Measurements from ENCODE around the gene ROCK1. TPM values are rescaled to one million over a fixed set of nuclear protein-coding genes. Genes with fewer than 3 reads are reported as not detected.

ROCK1 gene
- total RNA-seq, 1 donor from 2014 or later: 67.0 TPM

DNA sequence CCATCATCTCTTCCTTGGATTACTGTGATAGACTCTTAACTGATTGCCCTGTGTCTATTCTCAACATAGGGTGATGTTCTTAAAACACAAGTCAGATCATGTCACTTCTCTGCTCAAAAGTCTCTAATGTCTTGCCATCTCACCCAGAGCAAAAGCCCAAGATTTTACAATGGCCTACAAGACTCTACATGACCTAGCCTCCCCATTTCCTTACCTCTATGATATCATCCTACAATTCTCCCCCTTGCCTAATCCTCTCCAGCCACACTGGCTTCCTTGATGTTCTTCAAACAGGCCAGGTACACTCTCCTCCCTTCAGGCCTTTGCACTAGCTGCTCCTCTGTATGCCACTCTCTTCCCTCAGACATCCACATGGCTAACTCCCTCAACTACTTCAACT, 55.1 kb downstream of the ROCK1 start:
- H3K27me3 ChIP-seq: no peaks in the 10 kb centered on the region
- no peak for DNase-seq

DNA sequence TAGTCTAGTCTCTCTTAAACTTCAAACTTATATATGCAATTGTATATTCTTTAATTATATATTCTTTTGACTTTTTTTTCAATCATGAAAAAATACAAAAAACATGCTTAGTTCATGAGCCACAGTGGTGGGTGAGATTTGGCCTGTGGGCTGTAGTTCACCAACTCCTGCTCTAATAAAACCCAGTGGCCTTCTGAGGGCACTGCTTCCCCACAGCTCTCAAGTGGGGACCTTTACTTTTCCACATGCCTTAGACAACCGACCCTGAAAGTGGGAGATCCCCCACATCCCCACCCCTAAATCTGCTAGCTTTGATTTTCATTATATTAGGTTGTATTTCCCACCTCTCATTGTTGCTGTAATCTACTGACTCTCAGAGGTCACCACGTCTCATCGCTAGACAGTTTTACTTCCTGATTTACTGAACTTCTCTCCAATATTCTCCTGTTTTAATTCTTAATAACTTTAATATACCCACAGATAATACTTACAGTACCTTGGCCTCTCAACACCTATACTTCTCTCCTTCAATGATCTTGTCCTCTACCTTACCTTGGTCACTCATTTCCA, 57.3 kb downstream of the ROCK1 start:
- Histone ChIP-seq H3K4me3 (no peak overlapping the region), H3K27ac (no peak overlapping the region), H3K4me1 (peaks cover 38% of the 10 kb centered on the region), H3K9me3 (no peaks in the 10 kb centered on the region), H3K36me3 (no peaks in the 10 kb centered on the region), H3K27me3 (no peaks in the 10 kb centered on the region)
- ATAC-seq (peak; percentile 25), DNase-seq (no peak)
- TF ChIP-seq, protein P1, sequence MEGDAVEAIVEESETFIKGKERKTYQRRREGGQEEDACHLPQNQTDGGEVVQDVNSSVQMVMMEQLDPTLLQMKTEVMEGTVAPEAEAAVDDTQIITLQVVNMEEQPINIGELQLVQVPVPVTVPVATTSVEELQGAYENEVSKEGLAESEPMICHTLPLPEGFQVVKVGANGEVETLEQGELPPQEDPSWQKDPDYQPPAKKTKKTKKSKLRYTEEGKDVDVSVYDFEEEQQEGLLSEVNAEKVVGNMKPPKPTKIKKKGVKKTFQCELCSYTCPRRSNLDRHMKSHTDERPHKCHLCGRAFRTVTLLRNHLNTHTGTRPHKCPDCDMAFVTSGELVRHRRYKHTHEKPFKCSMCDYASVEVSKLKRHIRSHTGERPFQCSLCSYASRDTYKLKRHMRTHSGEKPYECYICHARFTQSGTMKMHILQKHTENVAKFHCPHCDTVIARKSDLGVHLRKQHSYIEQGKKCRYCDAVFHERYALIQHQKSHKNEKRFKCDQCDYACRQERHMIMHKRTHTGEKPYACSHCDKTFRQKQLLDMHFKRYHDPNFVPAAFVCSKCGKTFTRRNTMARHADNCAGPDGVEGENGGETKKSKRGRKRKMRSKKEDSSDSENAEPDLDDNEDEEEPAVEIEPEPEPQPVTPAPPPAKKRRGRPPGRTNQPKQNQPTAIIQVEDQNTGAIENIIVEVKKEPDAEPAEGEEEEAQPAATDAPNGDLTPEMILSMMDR (IDR thresholded peaks at IDR 0.05): no peak
- intact Hi-C loops (cut with DNase I): no loop called here

More for the DNA sequence above, 55.1 kb downstream of the ROCK1 start:
- no peak overlapping the region for H3K27ac ChIP-seq
- no peak for ATAC-seq
- H3K4me1 ChIP-seq: peaks cover 21% of the 10 kb centered on the region
- no peaks in the 10 kb centered on the region for H3K36me3 ChIP-seq
- H3K9me3 ChIP-seq: no peaks in the 10 kb centered on the region
- no peak overlapping the region for H3K4me3 ChIP-seq
- TF ChIP-seq, protein P1 (IDR thresholded peaks at IDR 0.05): no peak
- intact Hi-C loops (cut with DNase I): no loop called here

DNA sequence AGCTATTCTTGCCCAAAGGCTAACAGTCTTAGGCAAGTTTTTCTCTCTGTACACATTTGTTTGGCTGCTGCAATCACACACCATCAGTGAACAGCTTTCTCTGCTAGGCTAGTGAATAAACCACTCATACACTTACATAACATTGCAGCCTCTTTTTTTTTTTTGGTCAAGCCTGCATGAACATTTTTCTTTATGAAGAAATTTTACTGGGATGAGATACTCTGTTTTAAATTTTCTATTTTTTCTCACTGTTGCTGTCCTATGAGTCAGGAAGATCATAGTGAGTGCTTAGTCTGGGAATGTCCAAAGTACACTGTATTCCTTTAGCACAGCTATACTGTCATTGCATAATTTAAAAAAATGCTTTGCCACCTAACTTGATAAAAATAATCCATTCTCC, 58.5 kb downstream of the ROCK1 start:
- H3K4me1 ChIP-seq: peaks cover 44% of the 10 kb centered on the region
- no peaks in the 10 kb centered on the region for H3K9me3 ChIP-seq
- intact Hi-C loops (cut with DNase I): no loop called here
- no peak overlapping the region for H3K27ac ChIP-seq
- H3K36me3 ChIP-seq: no peaks in the 10 kb centered on the region
- no peak overlapping the region for H3K4me3 ChIP-seq
- DNase-seq: no peak
- ATAC-seq: peak; percentile 54
- TF ChIP-seq, protein P1 (IDR thresholded peaks at IDR 0.05): no peak
- H3K27me3 ChIP-seq: no peaks in the 10 kb centered on the region

DNA sequence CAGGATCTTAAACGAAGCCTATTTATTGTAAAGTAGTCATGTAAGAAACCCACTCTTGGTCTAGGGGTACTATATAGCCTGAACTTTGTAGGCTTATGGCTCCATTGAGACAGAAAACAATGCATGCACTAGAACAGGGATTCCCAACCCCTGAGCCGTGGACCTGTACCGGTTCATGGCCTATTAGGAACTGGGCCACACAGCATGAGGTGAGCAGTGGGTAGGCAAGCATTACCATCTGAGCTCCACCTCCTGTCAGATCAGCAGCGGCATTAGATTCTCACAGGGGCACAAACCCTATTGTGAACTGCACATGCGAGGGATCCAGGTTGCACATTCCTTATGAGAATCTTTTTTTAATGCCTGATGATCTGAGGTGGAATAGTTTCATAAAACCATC, 59.2 kb downstream of the ROCK1 start:
- Histone ChIP-seq H3K27me3 (no peaks in the 10 kb centered on the region), H3K4me3 (no peak overlapping the region), H3K36me3 (no peaks in the 10 kb centered on the region), H3K4me1 (peaks cover 44% of the 10 kb centered on the region), H3K9me3 (no peaks in the 10 kb centered on the region), H3K27ac (no peak overlapping the region)
- intact Hi-C loops (cut with DNase I): no loop called here
- TF ChIP-seq, protein P1 (IDR thresholded peaks at IDR 0.05): no peak
- no peak for DNase-seq
- ATAC-seq: no peak

DNA sequence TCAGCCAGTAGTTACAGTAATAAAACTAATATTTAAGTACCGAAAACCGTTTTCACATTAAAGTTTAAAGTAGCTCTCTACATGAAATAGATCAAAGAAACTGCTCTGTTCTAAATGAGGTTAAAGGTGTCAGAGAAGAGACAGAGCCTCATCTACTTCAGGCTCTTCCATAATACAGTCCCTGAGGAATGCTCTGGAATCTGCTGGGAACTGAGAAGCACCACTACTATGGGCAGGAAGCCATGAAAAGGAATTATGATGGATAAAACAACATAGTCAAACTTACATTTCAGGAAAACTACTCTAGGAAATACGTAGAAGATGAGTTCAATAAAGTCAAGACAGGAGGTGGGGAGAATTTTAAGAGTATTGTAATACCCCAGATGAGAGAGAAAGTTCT, 60.0 kb downstream of the ROCK1 start:
- H3K27me3 ChIP-seq: no peaks in the 10 kb centered on the region
- no peaks in the 10 kb centered on the region for H3K36me3 ChIP-seq
- no peak overlapping the region for H3K27ac ChIP-seq
- TF ChIP-seq, protein P1 (IDR thresholded peaks at IDR 0.05): no peak
- H3K4me1 ChIP-seq: peaks cover 44% of the 10 kb centered on the region
- no peaks in the 10 kb centered on the region for H3K9me3 ChIP-seq
- intact Hi-C loops (cut with DNase I): no loop called here
- DNase-seq: no peak
- ATAC-seq: no peak
- no peak overlapping the region for H3K4me3 ChIP-seq

DNA sequence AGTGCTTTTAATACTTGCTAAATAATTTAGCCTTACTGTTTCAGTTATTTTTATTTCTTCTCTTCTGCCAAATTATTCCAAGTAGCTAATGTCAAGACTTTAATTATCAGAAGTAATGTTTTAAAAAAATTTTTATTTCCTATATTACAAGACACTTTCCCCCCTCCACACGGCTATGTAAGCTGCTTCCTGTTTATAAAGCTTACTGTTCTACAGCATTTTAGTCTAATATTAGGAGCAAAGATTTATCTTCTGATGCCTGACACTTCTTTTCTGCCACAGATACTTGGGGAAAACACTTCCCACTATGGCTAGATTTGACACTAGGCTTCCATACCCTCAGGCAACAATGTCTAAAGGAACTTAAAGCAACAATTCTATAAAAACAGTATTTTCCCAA, 62.3 kb downstream of the ROCK1 start:
- peaks cover 34% of the 10 kb centered on the region for H3K4me1 ChIP-seq
- intact Hi-C loops (cut with DNase I): no loop called here

More for the DNA sequence above, 62.3 kb downstream of the ROCK1 start:
- Histone ChIP-seq H3K27me3 (no peaks in the 10 kb centered on the region), H3K9me3 (no peaks in the 10 kb centered on the region), H3K27ac (peak overlapping the region; percentile 44), H3K36me3 (peaks cover 12% of the 10 kb centered on the region), H3K4me3 (no peak overlapping the region)
- no peak for ATAC-seq
- no peak for DNase-seq
- TF ChIP-seq, protein P1 (IDR thresholded peaks at IDR 0.05): no peak

Measured in upper lobe of right lung (tissue), 1 donor.